ENCODE data around the gene NUP133.

Gene NUP133

DNA sequence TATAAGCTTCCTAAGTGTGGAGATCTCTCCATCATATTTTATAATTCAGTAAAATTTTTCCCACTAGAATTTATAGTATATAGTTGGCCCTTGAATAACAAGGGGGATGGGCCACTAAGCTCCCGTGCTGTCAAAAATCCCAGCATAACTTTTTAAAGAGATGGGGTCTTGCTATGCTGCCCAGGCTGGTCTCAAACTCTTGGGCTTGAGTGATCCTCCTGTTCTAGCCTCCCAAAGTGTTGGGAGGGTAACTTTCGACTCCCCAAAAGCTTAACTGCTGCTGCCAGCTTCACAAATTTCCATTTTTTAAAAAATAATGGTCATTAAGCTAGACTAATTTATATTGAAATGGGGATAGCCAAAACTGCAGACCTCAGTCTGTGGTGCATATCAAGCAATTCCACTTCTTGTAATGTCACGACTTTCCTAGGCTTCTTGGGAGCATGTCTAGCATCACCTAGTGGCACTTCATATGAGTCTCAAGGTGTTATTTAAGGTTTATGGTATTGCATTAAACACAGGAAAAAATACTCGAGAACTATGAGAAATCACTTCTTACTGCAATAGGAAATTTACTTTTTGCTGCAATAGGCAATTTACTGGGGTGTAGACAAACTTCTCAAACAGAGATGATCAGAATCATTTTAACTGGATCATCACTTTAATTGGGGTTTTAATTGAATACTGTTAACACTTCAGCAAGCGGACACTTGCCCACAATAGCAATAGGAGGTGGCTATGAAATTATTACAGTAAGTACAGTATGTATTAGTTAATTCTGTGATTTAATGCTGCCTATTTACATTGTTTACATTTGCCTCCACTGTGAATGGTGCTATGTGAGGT lies 55.0 kb downstream of the NUP133 start:
- DNase-seq (ENCODE audit: low spot score): no peak

DNA sequence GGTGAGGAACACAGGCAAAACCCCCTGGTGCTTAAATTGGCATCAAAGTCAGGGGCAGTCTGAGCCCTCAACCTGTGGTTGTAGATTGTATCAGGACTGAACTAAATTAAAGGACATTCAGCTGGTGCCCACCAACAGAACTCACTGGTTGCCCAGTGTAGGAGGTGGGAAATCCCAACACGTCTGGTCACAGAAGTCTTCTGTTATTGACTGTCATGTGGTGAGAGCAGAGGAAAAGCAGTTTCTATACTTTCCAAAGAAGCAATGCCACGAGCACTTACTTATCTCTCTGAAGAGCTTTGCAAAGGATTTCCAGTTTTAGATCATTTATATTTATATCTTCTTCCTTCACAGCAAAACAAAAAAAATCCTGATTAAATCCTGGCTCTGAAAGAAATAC lies 59.3 kb downstream of the NUP133 start:
- DNase-seq (ENCODE audit: low spot score): no peak

DNA sequence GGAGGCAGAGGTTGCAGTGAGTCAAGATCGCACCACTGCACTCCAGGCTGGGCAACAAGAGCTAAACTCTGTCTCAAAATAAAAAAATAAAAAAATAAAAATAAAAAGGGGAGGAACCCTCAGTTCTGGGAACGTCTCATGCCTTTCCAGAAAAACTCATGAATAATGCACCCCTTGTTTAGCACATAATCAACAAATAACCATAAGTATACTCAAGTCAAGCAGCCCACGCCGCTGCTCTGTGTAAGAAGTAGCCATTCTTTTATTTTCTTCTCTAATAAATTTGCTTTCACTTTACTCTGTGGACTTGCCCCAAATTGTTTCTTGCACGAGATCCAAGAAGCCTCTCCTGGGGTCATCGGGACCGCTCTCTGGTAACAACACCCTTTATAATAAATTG lies 59.8 kb downstream of the NUP133 start:
- DNase-seq (ENCODE audit: low spot score): no peak

DNA sequence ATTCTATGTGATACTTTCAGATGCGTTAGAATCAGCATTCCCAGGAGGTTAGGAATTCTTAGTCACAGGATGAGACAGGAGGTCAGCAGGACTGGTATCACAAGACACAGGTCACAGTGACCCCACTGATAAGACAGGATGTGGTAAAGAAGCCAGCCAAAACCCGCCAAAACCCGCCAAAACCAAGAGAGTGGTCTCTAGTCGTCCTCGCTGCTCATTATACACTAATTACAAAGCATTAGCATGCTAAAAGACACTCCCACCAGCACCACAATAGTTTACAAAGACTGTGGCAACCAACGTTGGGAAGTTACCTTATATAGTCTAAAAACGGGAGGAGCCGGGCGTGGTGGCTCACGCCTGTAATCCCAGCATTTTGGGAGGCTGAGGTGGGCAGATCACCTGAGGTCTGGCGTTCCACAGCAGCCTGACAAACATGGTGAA lies 60.3 kb downstream of the NUP133 start:
- no peak for DNase-seq (ENCODE audit: low spot score)

DNA sequence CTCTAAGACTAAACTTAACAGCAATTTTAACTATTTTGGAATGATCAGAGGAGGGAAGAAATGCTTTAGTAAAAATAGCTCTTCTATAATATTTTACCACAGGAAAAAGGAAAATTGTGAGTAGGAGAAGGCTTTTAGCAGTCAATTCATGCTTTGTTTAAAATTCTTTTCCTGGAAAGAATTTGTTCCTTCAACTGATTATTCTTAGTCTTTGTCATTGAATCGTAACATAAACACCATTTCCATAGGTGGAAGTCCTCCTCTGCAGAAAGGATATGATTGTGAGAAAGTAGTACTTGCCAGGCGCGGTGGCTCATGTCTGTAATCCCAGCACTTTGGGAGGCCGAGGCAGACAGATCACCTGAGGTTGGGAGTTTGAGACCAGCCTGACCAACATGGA lies 62.3 kb downstream of the NUP133 start:
- DNase-seq (ENCODE audit: low spot score): no peak

DNA sequence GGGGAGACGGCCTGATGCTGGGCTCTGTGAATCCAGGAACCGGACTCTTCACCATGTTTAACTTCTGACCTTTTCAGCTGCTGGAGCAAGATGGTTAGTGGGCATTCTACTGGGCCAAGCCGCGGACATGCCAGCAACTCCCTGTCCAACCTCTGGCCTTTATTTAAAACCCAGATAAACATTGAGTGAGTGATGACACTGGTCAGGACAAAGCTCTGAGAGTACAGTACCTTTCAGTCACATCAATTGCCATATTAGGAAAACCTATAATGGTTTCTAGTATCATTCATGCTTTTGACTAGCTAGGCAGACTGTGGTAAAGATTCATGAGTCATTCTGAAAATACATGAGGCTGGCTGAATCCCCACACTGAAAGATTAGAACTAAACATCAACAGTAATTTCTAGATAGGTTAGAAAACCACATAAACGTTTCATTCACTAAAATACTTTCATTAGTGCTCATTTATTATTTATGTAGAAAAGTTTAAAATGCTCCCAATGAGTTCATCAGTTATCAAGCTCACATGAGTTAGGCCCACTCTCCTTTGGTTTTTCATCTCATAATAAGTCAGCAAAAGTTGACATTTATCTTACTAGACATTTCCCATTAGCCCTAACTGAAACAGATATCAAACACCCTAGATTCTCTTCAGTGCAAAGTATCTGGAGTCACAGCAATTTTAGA lies 67.1 kb downstream of the NUP133 start:
- no peak for DNase-seq (ENCODE audit: low spot score)

DNA sequence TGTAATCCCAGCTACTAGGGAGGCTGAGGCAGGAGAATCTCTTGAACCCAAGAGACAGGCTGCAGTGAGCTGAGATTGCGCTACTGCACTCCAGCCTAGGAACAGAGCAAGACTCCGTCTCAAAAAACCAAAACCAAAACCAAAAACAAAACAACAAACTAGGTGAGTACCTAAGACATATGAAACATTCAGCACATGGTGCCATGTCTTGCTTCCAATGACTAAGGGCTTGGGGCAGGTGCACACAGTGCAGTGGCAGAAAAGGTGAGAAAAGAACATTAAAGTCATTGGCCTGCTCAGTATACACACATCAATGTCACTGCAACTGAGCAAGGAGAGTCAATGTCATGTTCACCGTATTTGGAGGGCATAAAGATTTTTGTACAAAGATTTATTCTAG lies 70.1 kb downstream of the NUP133 start:
- no peak for DNase-seq (ENCODE audit: low spot score)

DNA sequence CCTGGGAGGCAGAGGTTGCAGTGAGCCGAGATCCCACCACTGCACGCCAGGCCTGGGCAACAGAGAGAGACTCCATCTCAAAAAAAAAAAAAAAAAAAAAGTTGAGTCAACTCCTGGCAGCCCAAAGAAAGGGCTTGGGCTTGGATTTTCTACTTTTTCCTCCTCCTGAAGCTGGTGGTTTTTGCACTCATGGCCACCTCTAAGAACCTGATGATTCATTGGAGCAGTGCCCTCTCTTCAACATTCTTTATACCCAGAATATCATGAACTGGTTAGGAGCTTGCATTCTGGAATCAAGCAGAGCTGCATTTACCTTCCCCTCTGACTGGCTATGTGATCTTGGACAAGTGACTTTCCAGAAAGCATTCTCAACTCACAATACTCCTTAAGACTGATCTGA lies 70.7 kb downstream of the NUP133 start:
- DNase-seq (ENCODE audit: low spot score): no peak

DNA sequence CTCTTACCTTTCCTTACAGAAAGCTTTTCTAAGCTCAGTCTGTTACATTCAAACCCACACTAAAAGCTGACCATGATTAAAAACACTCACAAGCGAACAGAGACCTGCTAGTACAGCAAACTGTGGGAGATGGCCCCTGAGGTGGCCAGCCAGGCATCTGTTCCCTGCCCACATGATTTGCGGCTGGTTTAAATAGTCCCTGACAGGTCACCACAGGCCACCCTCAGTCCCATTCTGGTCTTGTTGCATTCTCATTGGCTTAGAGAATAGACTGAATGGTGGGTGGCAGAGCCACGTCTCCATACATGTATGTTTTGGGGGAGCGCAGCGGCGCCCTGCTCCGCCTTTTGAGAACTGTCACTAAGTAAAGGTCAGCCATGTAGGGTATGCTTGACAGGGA lies 71.9 kb downstream of the NUP133 start:
- DNase-seq (ENCODE audit: low spot score): no peak

DNA sequence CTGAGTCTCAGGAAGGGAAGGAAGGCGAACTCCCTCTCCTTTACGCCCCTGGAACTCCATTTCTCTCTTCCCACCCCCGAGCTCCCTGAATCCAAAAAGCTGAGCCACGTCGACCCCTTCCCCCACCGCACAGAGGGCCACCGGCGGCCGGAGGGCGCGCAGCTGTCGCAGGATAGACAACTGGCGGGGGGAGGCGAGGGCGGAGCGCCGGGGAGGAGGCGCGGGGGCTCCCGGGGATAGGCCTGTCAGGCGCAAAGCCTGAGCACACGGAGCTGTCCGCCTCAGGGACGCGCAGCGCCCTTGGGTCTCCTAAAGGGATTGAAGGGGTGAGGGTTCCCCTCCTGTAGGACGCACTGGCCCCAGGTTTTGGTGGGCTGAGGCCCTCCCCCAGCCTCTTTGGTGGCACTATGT lies 73.5 kb downstream of the NUP133 start:
- no peak for DNase-seq (ENCODE audit: low spot score)

DNA sequence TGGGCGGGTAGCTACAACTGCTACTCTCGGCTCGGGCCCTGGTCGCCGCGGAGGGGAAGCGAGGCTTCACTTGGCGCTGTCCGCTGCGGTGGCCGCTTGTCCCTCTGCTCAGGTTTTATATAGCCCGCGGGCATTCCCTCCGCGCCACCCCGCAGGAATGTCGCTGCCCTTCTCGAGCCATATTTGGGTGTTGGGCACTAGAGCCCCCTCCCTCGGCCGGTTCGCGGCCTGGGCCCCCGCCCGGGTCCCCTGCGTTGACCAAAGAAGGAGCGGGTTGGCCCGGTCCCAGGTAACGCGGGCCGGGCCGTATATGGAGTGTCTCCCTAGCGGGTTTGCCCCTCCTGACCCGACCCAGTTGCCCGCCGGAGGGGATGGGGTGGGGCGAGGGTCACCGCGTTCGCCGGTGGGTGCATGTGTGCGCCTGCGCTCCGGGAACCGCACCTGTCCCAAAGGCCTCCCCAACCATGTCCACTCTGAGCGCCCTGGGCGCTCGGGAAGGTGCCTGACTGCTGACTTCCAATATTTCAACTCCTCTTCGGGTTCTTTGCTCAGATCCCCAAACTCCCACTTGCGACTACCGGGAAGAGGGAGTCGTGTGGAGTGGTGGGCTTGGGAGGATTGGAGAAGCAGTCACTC lies 74.0 kb downstream of the NUP133 start, which contains the start of gene ACTA1:
TSS of gene ACTA1 (minus strand) at position 90 of the 636 bp plus-strand sequence. CDS start 979 bp downstream, outside the sequence.
- no peak for DNase-seq (ENCODE audit: low spot score)

DNA sequence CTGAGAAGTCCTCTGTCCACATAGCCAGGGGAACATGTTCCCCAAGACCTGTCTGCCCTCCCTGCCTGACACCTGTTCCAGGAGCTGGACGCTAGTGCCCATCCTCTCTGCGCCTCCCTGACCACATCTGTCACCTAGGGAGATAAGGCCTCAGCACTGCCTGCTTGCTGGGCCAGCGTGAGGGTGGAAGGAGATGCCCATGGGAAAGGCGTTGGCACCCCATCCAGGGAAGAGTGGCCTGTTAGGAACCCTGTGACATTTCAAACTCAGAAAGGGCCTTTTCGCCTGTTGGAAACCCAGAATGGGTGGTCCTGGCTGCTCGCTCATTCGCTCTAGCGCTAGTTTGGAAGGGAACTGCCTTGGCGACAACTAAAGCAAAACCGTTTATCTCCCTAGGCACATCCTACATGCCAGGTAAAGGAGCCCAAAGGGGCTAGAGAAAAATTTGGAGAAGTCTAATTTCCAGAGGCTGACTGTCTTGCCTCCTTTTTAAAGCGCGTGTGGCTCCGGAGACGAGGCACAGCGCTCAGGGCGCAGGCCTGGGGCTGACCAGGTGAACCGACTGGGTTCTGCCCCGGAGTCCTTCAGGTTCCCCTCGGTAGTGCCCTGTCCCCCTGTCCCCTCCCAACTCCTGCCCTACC lies 74.7 kb downstream of the NUP133 start:
- no peak for DNase-seq (ENCODE audit: low spot score)

DNA sequence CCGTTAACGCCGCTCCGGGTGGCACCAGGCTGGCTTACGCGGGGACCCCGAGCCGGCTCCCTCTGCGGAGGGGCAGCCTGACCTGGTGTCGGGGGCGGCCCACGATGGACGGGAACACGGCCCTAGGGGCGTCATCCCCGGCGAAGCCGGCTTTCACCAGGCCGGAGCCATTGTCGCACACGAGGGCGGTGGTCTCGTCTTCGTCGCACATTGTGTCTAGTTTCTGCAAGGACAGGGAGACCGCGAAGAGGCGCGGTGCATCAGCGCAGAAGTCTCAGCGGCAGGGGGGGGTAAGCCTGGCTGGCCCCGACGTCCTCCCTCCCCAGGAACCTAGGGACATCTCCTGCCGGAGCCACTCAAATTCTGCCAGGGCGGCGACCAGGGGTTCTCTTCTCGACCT lies 75.2 kb downstream of the NUP133 start:
- no peak for DNase-seq (ENCODE audit: low spot score)

DNA sequence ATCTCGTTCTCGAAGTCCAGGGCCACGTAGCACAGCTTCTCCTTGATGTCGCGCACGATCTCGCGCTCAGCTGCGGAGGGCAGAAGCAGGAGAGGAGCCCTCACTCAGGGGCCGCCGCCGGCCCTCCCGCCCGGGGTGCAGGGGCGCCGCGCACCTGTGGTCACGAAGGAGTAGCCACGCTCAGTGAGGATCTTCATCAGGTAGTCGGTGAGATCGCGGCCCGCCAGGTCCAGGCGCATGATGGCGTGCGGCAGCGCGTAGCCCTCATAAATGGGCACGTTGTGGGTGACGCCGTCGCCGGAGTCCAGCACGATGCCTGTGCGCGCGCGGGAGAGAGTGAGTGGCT lies 76.1 kb downstream of the NUP133 start:
- DNase-seq (ENCODE audit: low spot score): no peak

DNA sequence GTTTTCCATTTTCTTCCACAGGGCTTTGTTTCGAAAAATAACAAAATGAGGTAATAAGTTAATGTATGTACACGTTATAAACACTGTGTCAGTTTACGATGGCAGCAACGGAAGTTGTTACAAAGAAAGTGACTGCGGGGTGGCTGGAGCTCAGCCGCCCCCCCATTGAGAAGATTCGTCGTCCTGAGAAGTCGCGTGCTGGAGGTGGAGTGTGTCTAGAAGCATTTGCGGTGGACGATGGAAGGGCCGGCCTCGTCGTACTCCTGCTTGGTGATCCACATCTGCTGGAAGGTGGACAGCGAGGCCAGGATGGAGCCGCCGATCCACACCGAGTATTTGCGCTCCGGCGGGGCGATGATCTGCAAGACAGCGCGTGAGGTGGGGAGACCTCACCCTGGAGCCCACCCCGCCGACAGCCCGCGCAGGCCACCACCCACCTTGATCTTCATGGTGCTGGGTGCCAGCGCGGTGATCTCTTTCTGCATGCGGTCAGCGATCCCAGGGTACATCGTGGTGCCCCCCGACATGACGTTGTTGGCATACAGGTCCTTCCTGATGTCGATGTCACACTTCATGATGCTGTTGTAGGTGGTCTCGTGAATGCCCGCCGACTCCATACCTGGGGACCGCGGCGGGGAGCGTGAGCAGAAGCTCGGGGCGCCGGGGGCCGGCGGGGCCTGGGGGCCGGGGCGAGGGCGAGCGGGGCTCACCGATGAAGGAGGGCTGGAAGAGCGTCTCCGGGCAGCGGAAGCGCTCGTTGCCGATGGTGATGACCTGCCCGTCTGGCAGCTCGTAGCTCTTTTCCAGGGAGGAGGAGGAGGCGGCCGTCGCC lies 76.6 kb downstream of the NUP133 start:
- no peak for DNase-seq (ENCODE audit: low spot score)

DNA sequence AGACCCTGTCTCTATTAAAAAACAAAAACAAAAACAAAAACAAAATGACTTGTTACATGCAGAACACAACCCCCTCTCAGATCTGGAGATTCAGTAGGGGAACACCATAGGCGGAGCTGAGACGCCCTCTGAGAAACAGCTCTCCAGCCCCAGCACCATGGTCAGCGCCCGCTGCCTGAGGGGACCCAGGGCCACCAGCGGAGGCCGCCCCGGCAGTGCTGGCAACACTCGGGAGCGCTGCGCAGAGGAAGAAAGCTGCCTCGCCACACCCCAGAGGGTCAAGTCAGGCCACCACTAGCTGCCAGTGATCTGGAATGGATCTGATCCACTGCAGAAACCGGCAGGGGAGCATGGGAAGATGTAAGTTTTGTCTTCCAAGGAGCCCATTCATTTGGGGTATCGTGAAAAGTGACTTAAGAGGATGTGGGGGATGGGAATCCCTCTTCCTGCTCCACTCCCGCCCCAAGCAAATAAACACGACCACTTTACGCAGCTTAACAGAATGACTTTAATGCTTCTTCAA lies 77.3 kb downstream of the NUP133 start:
- DNase-seq (ENCODE audit: low spot score): peak; percentile 82

DNA sequence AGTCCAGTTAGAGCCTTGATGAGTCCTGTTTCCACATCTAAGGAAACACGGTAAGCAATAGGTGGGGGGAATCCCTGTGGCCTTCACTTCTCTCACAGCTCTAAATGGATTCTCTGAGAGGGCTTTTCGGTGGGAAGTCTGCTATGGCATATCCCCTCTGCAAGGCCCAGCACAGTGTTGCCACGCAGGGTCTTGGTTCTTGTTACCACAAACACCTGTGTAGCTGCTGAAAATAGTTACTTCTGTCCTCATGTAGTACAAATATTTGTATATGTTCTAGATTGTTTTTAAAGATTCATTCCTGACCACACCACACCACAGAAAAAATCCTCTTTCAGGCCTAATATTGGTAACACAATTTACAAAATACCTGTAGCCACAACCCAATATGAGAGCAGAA lies 79.9 kb downstream of the NUP133 start:
- no peak for DNase-seq (ENCODE audit: low spot score)

DNA sequence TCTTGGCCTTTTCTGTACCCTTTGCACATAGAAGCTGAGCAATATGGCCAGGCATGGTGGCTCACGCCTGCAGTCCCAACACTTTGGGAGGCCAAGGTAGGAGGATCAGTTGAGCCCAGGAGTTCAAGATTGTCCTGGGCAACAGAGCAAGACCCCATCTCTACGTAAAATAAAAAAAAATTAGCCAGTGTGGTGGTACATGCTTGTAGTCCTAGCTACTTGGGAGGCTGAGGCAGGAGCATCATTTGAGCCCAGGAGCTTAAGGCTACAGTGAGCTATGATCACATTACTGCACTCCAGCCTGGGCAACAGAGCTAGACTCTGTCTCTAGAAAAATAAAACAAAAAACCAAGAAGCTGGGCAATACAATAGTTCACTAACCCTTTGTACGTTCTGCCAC lies 80.6 kb downstream of the NUP133 start:
- no peak for DNase-seq (ENCODE audit: low spot score)

DNA sequence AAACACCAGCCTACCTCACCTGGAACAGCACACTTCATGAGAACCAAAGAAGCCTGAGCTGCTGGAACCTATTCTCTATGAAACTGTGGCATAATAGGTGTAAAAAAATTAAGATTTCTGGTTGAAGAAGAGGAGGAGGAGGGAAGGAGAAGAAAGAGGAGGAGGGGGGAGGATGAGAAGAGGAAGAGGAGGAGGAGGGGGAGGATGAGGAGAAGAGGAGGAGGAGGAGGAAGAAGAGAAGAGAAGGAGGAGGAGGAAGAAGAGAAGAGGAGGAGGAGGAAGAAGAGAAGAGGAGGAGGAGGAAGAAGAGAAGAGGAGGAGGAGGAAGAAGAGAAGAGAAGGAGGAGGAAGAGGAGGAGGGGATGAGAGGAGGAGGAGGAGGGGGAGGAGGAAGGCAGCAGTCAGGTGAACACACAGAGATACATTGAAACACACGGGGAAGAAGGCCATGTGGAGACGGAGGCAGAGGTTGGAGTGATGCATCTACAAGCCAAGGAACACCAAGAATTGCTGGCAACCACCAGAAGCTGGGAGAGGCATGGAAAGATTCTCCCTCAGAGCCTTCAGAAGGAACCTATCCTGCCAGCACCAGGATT lies 82.5 kb downstream of the NUP133 start:
- no peak for DNase-seq (ENCODE audit: low spot score)

DNA sequence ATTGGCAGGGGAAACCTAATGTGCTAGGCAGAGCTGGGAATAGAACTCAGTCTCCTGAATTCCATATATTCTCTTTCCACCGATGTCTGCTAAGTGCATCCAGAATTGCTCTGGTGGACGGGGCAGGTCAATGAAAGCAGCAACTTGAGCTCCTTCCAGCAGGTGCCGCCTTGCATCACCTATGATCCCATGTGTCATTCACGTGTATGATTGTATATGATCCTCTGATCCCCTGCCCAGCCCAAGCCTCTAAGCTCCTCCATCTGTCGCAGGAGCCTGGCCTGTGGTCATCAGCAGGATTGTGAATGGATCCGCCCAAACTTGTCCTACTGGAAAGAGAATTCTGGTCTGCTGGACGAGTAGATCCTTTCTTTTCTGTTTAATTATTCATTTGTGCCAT lies 87.4 kb downstream of the NUP133 start:
- DNase-seq (ENCODE audit: low spot score): no peak

DNA sequence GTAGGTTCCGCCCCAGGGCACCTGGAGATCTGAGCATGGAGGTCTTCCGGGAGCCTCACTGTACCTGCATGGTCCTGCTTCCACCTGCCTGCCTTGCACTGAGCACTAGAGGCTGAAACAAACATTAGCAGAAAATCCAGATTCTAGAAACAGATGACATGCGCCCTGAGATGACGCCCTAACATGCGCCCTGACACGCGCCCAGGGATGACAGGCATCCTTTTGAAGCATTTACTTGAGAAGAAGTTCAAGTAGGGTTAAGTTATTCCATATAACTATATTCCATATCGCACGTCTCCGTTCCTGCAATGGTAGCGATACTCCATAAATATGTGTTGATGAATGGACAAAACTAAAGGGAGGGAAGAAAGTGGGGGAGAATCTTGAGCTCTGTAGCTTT lies 87.9 kb downstream of the NUP133 start:
- DNase-seq (ENCODE audit: low spot score): no peak
